ENCODE measurements around the gene SCN3B.

- TF ChIP-seq CTCF (IDR thresholded peaks at IDR 0.05) (no peak), POLR2A (IDR thresholded peaks at IDR 0.05) (no peak), POLR2AphosphoS5 (IDR thresholded peaks at IDR 0.05) (no peak), EP300 (IDR thresholded peaks at IDR 0.05; ENCODE audit: low read depth) (no peak)
Measured at GRCh38 chr11:123659311-123659710, 4.9 kb upstream of the SCN3B start.
